Measurements from ENCODE around the gene ICA1L.

ICA1L gene

GRCh38 chr2:202786842-202787241, 84.7 kb downstream of the ICA1L start:
- POLR2A ChIA-PET = no interaction called here
- CTCF ChIA-PET = no interaction called here
- no peak for TF ChIP-seq CTCF (IDR thresholded peaks at IDR 0.05; ENCODE audit: insufficient read depth, low read length, missing control alignments)

GRCh38 chr2:202782940-202783558, 88.5 kb downstream of the ICA1L start:
- CTCF ChIA-PET = no interaction called here
- H3K4me3 ChIP-seq (ENCODE audit: low read depth, low read length) = no peak overlapping the region
- DNase-seq (ENCODE audit: low read depth, low spot score) = no peak
- POLR2A ChIA-PET = no interaction called here
- TF ChIP-seq CTCF (IDR thresholded peaks at IDR 0.05; ENCODE audit: insufficient read depth, low read length, missing control alignments) = no peak

More at GRCh38 chr2:202786842-202787241, 84.7 kb downstream of the ICA1L start:
- no peak overlapping the region for H3K4me3 ChIP-seq (ENCODE audit: low read depth, low read length)
- DNase-seq (ENCODE audit: low read depth, low spot score) = no peak

- CTCF ChIA-PET = no interaction called here
- TF ChIP-seq CTCF (IDR thresholded peaks at IDR 0.05; ENCODE audit: insufficient read depth, low read length, missing control alignments) = no peak
These were observed 91.0 kb downstream of the ICA1L start for GRCh38 chr2:202780514-202781021.

GRCh38 chr2:202778217-202778616, 93.3 kb downstream of the ICA1L start:
- H3K4me3 ChIP-seq (ENCODE audit: low read depth, low read length) = no peak overlapping the region
- ChIA-PET CTCF (no interaction called here), POLR2A (no interaction called here)
- no peak for TF ChIP-seq CTCF (IDR thresholded peaks at IDR 0.05; ENCODE audit: insufficient read depth, low read length, missing control alignments)
- no peak for DNase-seq (ENCODE audit: low read depth, low spot score)

More at GRCh38 chr2:202780514-202781021, 91.0 kb downstream of the ICA1L start:
- no peak overlapping the region for H3K4me3 ChIP-seq (ENCODE audit: low read depth, low read length)
- POLR2A ChIA-PET = no interaction called here
- DNase-seq (ENCODE audit: low read depth, low spot score) = peak; percentile 0

- H3K4me3 ChIP-seq (ENCODE audit: low read depth, low read length) = no peak overlapping the region
- DNase-seq (ENCODE audit: low read depth, low spot score) = no peak
- ChIA-PET CTCF (no interaction called here), POLR2A (no interaction called here)
- TF ChIP-seq CTCF (IDR thresholded peaks at IDR 0.05; ENCODE audit: insufficient read depth, low read length, missing control alignments) = no peak
These were observed 97.5 kb downstream of the ICA1L start for GRCh38 chr2:202774104-202774503.

- DNase-seq (ENCODE audit: low read depth, low spot score) = no peak
- CTCF ChIA-PET = no interaction called here
- no peak overlapping the region for H3K4me3 ChIP-seq (ENCODE audit: low read depth, low read length)
- POLR2A ChIA-PET = no interaction called here
- TF ChIP-seq CTCF (IDR thresholded peaks at IDR 0.05; ENCODE audit: insufficient read depth, low read length, missing control alignments) = no peak
These were observed 98.1 kb downstream of the ICA1L start for GRCh38 chr2:202773301-202773973.
